H9 (cell line): ENCODE data around the gene NBEAL2. TPM values are rescaled to one million over a fixed set of nuclear protein-coding genes. Genes with fewer than 3 reads are reported as not detected.

ENCODE experiments used
- DNase-seq: peaks from one replicate; pipeline ENCODE4 v3.0.0-alpha.2; 2017
- H2AFZ ChIP-seq: one replicate; pipeline ENCODE4 v1.6.1; 2013; ENCODE audit warnings: mild to moderate bottlenecking, low read length, control low read depth, moderate library complexity
- H2AK5ac ChIP-seq: 2 replicates; pipeline ENCODE4 v1.6.1; 2013; ENCODE audit warnings: low read length, control low read depth, mixed read lengths; ENCODE audit not compliant: insufficient read length
- H2BK120ac ChIP-seq: one replicate; pipeline ENCODE4 v1.6.1; 2013; ENCODE audit warnings: low read depth, mild to moderate bottlenecking, low read length, control low read depth, inconsistent platforms; ENCODE audit not compliant: poor library complexity, severe bottlenecking
- H2BK12ac ChIP-seq: 2 replicates; pipeline ENCODE4 v1.6.1; 2013; ENCODE audit warnings: low read length, control low read depth, mixed read lengths, low read depth; ENCODE audit not compliant: insufficient read length
- H2BK15ac ChIP-seq: 2 replicates; pipeline ENCODE4 v1.6.1; 2013; ENCODE audit warnings: low read depth, low read length, control low read depth
- H2BK20ac ChIP-seq: one replicate; pipeline ENCODE4 v1.6.1; 2013; ENCODE audit warnings: low read depth, mild to moderate bottlenecking, low read length, control low read depth, inconsistent platforms; ENCODE audit not compliant: poor library complexity, severe bottlenecking
- H2BK5ac ChIP-seq: 2 replicates; pipeline ENCODE4 v1.6.1; 2013; ENCODE audit warnings: low read length, control low read depth, mixed read lengths; ENCODE audit not compliant: insufficient read length
- H3K14ac ChIP-seq: 2 replicates; pipeline ENCODE4 v1.6.1; 2013; ENCODE audit warnings: low read length, control low read depth; ENCODE audit not compliant: insufficient read depth
- H3K18ac ChIP-seq: 2 replicates; pipeline ENCODE4 v1.6.1; 2013; ENCODE audit warnings: low read depth, mild to moderate bottlenecking, mixed read lengths, low read length, control low read depth; ENCODE audit not compliant: insufficient read length
- H3K23ac ChIP-seq: 2 replicates; pipeline ENCODE4 v1.6.1; 2013; ENCODE audit warnings: low read length, control low read depth, mixed read lengths, low read depth; ENCODE audit not compliant: insufficient read length
- H3K23me2 ChIP-seq: 2 replicates; pipeline ENCODE4 v1.6.1; 2013; ENCODE audit warnings: low read depth, mild to moderate bottlenecking, mixed read lengths, low read length, control low read depth; ENCODE audit not compliant: insufficient read length, poor library complexity, severe bottlenecking
- H3K27ac ChIP-seq: 2 replicates; pipeline ENCODE4 v1.5.1; 2013; ENCODE audit warnings: low read length, control low read depth, mixed read lengths, low read depth; ENCODE audit not compliant: insufficient read length
- H3K27me3 ChIP-seq: 2 replicates; pipeline ENCODE4 v1.6.1; 2013; ENCODE audit warnings: low read length, control low read depth, inconsistent platforms; ENCODE audit not compliant: insufficient read depth
- H3K4ac ChIP-seq: 2 replicates; pipeline ENCODE4 v1.6.1; 2013; ENCODE audit warnings: low read depth, mild to moderate bottlenecking, control low read depth, inconsistent platforms, low read length, moderate library complexity
- H3K4me1 ChIP-seq: 2 replicates; pipeline ENCODE4 v1.6.1; 2013; ENCODE audit warnings: low read length, control low read depth, inconsistent platforms; ENCODE audit not compliant: insufficient read depth
- H3K4me2 ChIP-seq: 2 replicates; pipeline ENCODE4 v1.6.1; 2013; ENCODE audit warnings: low read length, control low read depth, mixed read lengths; ENCODE audit not compliant: insufficient read length, insufficient read depth
- H3K56ac ChIP-seq: 2 replicates; pipeline ENCODE4 v1.6.1; 2013; ENCODE audit warnings: low read depth, mild to moderate bottlenecking, mixed read lengths, low read length, control low read depth; ENCODE audit not compliant: insufficient read length
- H3K79me1 ChIP-seq: 2 replicates; pipeline ENCODE4 v1.6.1; 2013; ENCODE audit warnings: low read depth, mild to moderate bottlenecking, moderate library complexity, low read length, control low read depth, inconsistent platforms; ENCODE audit not compliant: insufficient read depth, poor library complexity, severe bottlenecking
- H3K79me2 ChIP-seq: 2 replicates; pipeline ENCODE4 v1.6.1; 2013; ENCODE audit warnings: low read length, control low read depth, inconsistent platforms; ENCODE audit not compliant: insufficient read depth
- H3K9ac ChIP-seq: 2 replicates; pipeline ENCODE4 v1.6.1; 2013; ENCODE audit warnings: low read length, control low read depth, mixed read lengths; ENCODE audit not compliant: insufficient read length; ENCODE audit errors: extremely low read depth
- H3K9me3 ChIP-seq: one replicate; pipeline ENCODE4 v1.6.1; 2013; ENCODE audit warnings: low read depth, low read length, inconsistent platforms; ENCODE audit not compliant: control insufficient read depth
- H3T11ph ChIP-seq: one replicate; pipeline ENCODE4 v1.6.1; 2013; ENCODE audit warnings: mild to moderate bottlenecking, low read length, control low read depth, inconsistent platforms
- H4K20me1 ChIP-seq: one replicate; pipeline ENCODE4 v1.6.1; 2013; ENCODE audit not compliant: control insufficient read depth, insufficient read length, insufficient read depth
- H4K5ac ChIP-seq: 2 replicates; pipeline ENCODE4 v1.6.1; 2013; ENCODE audit warnings: low read depth, mild to moderate bottlenecking, mixed read lengths, low read length, control low read depth; ENCODE audit not compliant: insufficient read length
- H4K8ac ChIP-seq: replicated peaks from 2 replicates; pipeline ENCODE4 v1.6.1; 2013; ENCODE audit warnings: low read length, control low read depth, mixed read lengths, low read depth; ENCODE audit not compliant: insufficient read length
- H4K91ac ChIP-seq: 2 replicates; pipeline ENCODE4 v1.6.1; 2013; ENCODE audit warnings: low read depth, mild to moderate bottlenecking, moderate library complexity, mixed read lengths, low read length, control low read depth; ENCODE audit not compliant: insufficient read length
- H3K27ac Mint-ChIP-seq, 3 experiments: 2 replicates in 2 of 3; 3 replicates in 1 of 3; pipeline ENCODE4 v1.8.0; 2020 to 2021; ENCODE audit warnings: mixed read lengths in 3 of 3, mild to moderate bottlenecking in 1 of 3, moderate library complexity in 1 of 3
- H3K27me3 Mint-ChIP-seq: 2 replicates; pipeline ENCODE4 v1.8.0; 2021; ENCODE audit warnings: low read depth, mild to moderate bottlenecking, moderate library complexity, mixed read lengths
- H3K36me3 Mint-ChIP-seq, 3 experiments: 2 replicates in 2 of 3; 3 replicates in 1 of 3; pipeline ENCODE4 v1.8.0; 2020 to 2021; ENCODE audit warnings: low read depth in 3 of 3, mixed read lengths in 3 of 3; ENCODE audit not compliant: insufficient read depth in 1 of 3
- H3K4me1 Mint-ChIP-seq, 2 experiments: 2 replicates each; pipeline ENCODE4 v1.8.0; 2020; ENCODE audit warnings: mixed read lengths in 2 of 2
- H3K4me3 Mint-ChIP-seq, 2 experiments: 2 replicates in 1 of 2; 3 replicates in 1 of 2; pipeline ENCODE4 v1.8.0; 2020 to 2021; ENCODE audit warnings: mild to moderate bottlenecking in 2 of 2, mixed read lengths in 2 of 2, moderate library complexity in 1 of 2
- H3K9me3 Mint-ChIP-seq, 2 experiments: 2 replicates in 1 of 2; 3 replicates in 1 of 2; pipeline ENCODE4 v1.8.0; 2020; ENCODE audit warnings: mild to moderate bottlenecking in 2 of 2, mixed read lengths in 2 of 2, moderate library complexity in 1 of 2
- WGBS: extraction: QIAGEN DNeasy Blood & Tissue Kit; methylation state at CpG from one replicate; pipeline ENCODE4 v1.1.7; 2013; ENCODE audit warnings: missing lambda C conversion rate, low lambda C conversion rate, mixed read lengths; ENCODE audit not compliant: insufficient read length; ENCODE audit errors: extremely low coverage; 5-methylcytosine and 5-hydroxymethylcytosine counted together
- total RNA-seq: library from RNA; stranded (reverse); gene quantifications from 2 replicates; pipeline ENCODE4 v1.2.1, GENCODE V29; 2021
- TF ChIP-seq, protein P1 (sequence below): fragments of 200-600 bp; sonication (generic); conservative IDR thresholded peaks from 3 replicates; pipeline ENCODE4 v1.8.0; 2021; ENCODE audit warnings: antibody characterized with exemption, mild to moderate bottlenecking

Gene NBEAL2
- total RNA-seq, 1 experiment from 2014 or later: 52.1 TPM

DNA sequence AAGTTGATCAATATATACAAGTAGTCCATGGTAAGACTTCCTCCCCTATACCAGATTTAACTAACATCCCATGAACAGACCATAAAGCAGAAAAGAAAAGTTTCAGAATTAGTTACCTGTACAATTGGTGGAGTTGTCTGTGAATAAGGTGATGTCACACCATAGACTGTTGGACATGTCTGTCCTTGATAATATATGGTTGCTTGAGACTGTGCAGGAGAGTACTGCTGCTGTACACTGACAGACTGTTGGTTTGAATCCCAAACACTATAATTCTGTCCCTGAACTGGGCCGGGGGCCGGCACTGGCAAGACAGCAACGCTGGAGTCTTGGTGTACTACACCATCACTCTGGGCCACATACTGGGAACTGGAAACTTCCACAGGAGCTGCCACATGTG lies 77.2 kb downstream of the NBEAL2 start:
- Histone ChIP-seq H4K20me1 (no peaks in the 10 kb centered on the region), H3K27me3 (no peaks in the 10 kb centered on the region), H2BK15ac (no peak overlapping the region), H2BK12ac (no peak overlapping the region), H3K18ac (no peak overlapping the region), H2BK5ac (no peak overlapping the region), H3K23ac (no peak overlapping the region), H3K79me1 (peaks cover 4% of the 10 kb centered on the region), H2AK5ac (no peak overlapping the region), H2BK20ac (no peak overlapping the region), H2BK120ac (no peak overlapping the region), H3K4me2 (no peak overlapping the region), H3K27ac (no peak overlapping the region), H4K8ac (no peak overlapping the region), H4K5ac (no peak overlapping the region), H3K9ac (no peak overlapping the region), H3T11ph (no peak overlapping the region), H2AFZ (no peak overlapping the region), H3K23me2 (no peaks in the 10 kb centered on the region), H3K56ac (no peak overlapping the region), H3K4ac (no peak overlapping the region), H3K9me3 (no peaks in the 10 kb centered on the region), H3K14ac (no peak overlapping the region), H3K79me2 (no peaks in the 10 kb centered on the region), H4K91ac (no peak overlapping the region), H3K4me1 (no peaks in the 10 kb centered on the region)
- H3K27me3 Mint-ChIP-seq: no peaks in the 10 kb centered on the region
- no peaks in the 10 kb centered on the region for H3K9me3 Mint-ChIP-seq
- no peak overlapping the region for H3K27ac Mint-ChIP-seq
- peaks cover 14 to 45% (median 29%) of the 10 kb centered on the region in 3 experiments; a peak in 6 of 7 replicates for H3K36me3 Mint-ChIP-seq
- no peak for DNase-seq
- TF ChIP-seq, protein P1, sequence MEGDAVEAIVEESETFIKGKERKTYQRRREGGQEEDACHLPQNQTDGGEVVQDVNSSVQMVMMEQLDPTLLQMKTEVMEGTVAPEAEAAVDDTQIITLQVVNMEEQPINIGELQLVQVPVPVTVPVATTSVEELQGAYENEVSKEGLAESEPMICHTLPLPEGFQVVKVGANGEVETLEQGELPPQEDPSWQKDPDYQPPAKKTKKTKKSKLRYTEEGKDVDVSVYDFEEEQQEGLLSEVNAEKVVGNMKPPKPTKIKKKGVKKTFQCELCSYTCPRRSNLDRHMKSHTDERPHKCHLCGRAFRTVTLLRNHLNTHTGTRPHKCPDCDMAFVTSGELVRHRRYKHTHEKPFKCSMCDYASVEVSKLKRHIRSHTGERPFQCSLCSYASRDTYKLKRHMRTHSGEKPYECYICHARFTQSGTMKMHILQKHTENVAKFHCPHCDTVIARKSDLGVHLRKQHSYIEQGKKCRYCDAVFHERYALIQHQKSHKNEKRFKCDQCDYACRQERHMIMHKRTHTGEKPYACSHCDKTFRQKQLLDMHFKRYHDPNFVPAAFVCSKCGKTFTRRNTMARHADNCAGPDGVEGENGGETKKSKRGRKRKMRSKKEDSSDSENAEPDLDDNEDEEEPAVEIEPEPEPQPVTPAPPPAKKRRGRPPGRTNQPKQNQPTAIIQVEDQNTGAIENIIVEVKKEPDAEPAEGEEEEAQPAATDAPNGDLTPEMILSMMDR: no peak
- no peak overlapping the region for H3K4me3 Mint-ChIP-seq
- WGBS: no CpG with 5 or more reads among the region's 3 CpGs
- H3K4me1 Mint-ChIP-seq: no peaks in the 10 kb centered on the region
